ENCODE measurements around the gene ANP32B.

ANP32B gene

DNA sequence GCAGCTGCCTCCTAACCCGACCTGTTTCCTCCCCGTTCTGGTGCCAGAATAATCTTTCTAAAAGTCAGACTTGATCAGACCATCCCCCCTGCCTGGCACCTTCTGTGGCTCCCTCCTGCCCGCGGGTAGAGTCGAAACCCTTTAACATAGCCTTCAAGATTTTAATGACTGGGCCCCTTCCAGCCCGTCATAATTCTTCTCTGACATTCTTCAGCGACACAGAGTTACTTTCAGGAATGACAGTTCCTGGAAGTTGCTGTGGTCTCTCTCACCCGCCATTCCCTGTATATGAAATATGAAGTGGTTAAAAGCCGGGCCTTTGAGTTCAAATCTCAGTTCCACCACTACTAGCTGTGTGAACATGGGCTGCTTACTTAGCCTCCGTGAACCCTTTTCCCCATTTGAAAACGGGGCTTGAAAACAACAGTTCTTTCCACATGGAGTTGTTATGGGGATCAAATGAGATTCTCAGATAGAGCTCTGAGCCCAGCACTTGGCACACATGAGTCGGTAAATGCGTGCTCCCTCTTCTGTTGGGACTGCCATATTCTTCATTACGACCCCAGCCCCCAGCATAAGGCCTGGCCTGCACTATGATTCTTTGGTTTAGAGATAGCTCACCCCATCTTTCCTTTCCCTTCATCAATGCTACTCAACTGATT lies 74.1 kb downstream of the ANP32B start:
- no peak for DNase-seq (ENCODE audit: low read depth in 2 of 3, low spot score in 2 of 3)

DNA sequence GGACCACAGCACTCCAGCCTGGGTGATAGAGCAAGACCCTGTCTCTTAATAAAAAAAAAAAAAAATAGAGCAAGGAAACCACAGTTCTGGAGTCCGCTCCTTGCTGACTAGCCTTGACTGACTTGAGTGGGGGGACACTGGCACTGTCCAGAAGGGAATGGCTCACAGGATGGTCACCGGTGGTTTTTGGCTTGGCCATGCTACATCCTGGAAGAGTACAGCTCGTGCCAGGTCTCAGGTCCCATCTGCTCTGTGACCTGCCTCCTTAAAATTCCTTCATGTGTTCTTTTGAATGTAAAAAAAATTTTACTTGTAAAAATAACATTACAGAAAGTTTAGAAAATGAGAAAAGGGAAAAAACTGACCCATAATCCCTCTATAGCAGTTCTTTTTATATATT lies 79.0 kb downstream of the ANP32B start:
- no peak for DNase-seq (ENCODE audit: low read depth in 2 of 3, low spot score in 2 of 3)

DNA sequence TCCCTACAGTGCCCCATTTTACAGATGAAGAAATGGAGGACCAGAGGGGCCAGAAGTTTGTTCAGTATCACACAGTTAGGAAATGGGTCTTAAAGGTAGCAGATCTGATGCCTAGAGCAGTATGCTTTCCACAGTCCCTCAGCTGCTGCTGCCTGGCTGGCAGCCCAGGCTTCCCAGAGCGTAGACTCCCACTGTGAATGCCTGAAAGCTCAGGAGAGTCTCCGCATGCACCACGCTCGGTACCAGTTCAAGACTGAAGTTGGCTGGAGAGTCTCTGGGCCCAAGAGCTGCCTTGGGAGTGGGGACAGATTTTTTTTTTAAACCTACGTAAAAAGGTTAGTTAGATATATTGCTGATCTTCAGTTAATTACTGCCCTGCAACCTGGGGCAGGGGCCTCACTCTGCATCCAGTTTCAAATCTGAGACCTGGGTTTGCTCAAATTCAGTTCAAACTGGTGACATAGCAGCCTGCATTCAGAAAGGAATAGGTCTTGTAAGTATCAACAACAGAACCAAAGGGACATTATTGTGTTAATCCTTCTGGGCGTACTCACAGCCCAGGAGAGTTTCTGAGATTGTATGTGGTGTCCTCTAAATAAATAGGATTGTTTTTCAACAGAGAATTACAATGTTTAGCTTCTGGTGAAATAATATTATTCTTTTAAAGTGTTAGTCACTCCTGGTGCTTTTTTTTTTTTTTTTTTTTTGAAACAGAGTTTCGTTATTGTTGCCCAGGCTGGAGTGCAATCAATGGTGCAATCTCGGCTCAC lies 81.7 kb downstream of the ANP32B start:
- DNase-seq (ENCODE audit: low read depth in 2 of 3, low spot score in 2 of 3) = no peak

Data from activated CD8-positive, alpha-beta memory T cell treated with anti-CD3 and anti-CD28 coated beads for 48 hours (primary cell).